Activated T-helper 9 cell treated with anti-CD3 and anti-CD28 coated beads, Interleukin-2, amount 50 U/mL, for 16 hours (primary cell): ENCODE results near the gene FLNA.

Experiments used
- DNase-seq: peaks from one replicate; pipeline ENCODE4 v3.0.0-alpha.2; 2020; ENCODE audit warnings: low read depth

Gene FLNA

GRCh38 chrX:154378059-154378798 lies 3.8 kb upstream of the FLNA start:
- DNase-seq: no peak

- no peak for DNase-seq
These were observed 2.3 kb upstream of the FLNA start for GRCh38 chrX:154376774-154377173.

GRCh38 chrX:154375156-154375504 lies 696 bp upstream of the FLNA start:
- no peak for DNase-seq

- no peak for DNase-seq
These were observed 811 bp downstream of the FLNA start for GRCh38 chrX:154373340-154374306.

GRCh38 chrX:154372612-154373022 lies 1.8 kb downstream of the FLNA start:
- DNase-seq: no peak

- DNase-seq: no peak
These were observed 2.6 kb downstream of the FLNA start for GRCh38 chrX:154371789-154372300.

- peak; percentile 87 for DNase-seq
These were observed 3.2 kb downstream of the FLNA start for GRCh38 chrX:154371017-154371788.

- DNase-seq: no peak
These were observed 4.0 kb downstream of the FLNA start for GRCh38 chrX:154370300-154371016.

- peak; percentile 60 for DNase-seq
These were observed 4.8 kb downstream of the FLNA start for GRCh38 chrX:154369449-154370299.

- DNase-seq: peak; percentile 91
These were observed 5.6 kb downstream of the FLNA start for GRCh38 chrX:154368630-154369448.

GRCh38 chrX:154367474-154368308 lies 6.7 kb downstream of the FLNA start:
- no peak for DNase-seq

GRCh38 chrX:154366666-154367055 lies 7.8 kb downstream of the FLNA start:
- no peak for DNase-seq

- DNase-seq: no peak
These were observed 8.3 kb downstream of the FLNA start for GRCh38 chrX:154365997-154366665.

GRCh38 chrX:154365052-154365600 lies 9.3 kb downstream of the FLNA start:
- DNase-seq: no peak

- DNase-seq: no peak
These were observed 10.6 kb downstream of the FLNA start for GRCh38 chrX:154363706-154364439.

GRCh38 chrX:154362085-154362742 lies 12.2 kb downstream of the FLNA start:
- DNase-seq: no peak
